DMS53 treated with DMSO at 0.1 percent for 48 hours (cell line): ENCODE measurements around the gene PRR36.
"Not testable (repeated sequence)": the region's sequence is repeated elsewhere in the genome, so short reads cannot be mapped to it uniquely, and the experiment has no call there.

Experiments used
- DNase-seq: peaks from one replicate; lab custom pipeline; 2025; ENCODE audit not compliant: unreplicated experiment; lab: John Stamatoyannopoulos, UW

Gene PRR36

GRCh38 chr19:7874076-7874896 lies at the start of gene PRR36:
Gene PRR36 (minus strand): TSS chr19:7874390. CDS start chr19:7873689, 701 bp downstream.
- peak; percentile 25 for DNase-seq

DNA sequence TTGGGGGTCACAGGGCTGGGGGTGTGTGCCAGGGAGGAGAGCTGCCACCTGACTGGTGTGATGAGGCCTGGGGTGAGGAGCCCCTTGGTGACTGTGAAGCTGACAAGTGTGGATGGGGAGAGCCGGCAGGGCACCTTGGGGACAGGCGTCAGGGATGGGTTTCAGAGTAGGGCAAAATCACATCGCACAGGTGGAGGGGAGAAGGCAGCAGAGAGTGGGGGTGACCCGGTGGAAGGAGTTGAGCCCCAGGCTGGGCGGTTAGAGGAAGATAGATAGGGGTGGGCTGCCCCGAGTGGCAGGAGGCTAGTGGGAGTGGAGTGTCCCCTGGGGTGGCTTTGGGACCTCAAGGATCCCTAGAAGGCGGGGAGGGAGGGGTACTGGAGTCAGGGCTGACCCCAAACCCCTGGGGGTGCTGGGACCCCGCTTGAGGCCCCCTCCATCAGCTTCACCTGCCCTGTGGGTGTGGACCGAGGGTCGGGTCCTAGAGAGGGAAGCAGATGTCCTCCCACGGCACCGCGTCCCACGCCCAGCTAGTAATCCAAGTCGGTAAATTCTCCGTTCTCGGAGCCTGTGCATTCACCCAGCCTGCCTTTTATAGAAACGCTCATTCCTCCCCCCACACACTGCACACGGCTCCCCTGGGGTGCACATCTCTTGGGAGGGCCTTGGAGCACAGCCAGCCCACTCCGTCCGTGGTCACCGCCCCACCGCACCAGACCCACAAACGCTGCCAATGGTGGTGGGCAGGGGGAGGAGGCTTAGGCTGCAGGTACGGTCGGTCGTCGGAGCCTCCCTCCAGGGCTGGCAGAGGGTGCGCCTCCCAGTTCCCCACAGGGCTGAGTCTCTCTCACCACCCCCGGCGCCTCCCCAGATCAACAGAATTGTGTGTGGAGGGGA lies 49.4 kb upstream of the PRR36 start:
- no peak for DNase-seq

DNA sequence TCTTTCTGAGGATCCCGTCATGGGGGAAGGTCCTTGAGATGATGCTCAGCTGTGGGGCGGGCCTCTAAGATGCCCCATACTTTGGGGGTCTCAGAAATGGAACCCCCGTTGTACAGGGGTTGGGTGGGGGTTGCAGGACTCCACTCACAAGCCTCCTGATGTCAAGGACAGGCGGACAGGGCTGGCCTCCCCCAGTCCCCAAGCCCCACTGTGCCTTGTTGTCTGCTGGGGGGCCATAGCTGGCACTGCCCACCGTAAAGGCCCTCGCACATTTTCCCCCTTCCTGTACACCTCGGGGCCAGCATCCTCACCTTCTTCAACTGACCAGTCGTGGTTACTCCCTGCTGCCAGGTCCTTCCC lies 48.6 kb upstream of the PRR36 start:
- DNase-seq, result no peak

- DNase-seq, result no peak
Observed at GRCh38 chr19:7921967-7922835, 48.0 kb upstream of the PRR36 start.

DNA sequence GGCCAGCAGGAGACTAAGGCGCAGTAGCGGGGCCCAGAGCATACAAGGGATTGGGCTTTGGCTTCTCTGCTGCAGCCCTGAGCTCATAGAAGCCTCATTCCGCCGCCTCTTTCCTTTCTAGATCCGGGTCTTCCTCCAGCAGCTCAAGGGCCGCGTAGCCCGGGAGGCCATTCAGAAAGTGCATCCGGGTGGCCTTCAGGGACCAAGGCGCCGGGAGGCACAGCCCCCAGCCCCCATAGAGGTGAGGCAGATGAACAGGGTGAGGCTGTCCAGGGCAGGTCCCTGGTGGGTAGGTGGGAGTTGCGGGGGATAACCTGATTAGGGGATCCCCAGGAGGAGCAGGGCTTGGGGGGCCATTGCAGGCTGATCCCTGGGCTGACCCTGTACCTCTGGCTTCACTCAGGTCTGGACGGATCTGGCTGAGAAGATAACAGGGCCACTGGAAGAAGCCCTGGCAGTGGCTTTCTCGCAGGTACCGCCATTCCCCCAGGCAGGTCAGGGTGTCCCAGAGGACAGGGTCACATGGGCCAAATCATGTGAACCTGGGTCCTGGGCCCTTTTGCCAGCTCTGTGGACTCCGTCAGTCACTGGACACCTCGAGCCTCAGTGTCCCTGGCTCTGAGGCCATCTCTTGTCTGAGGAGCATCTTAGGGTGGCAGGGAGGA lies 47.2 kb upstream of the PRR36 start:
- no peak for DNase-seq

GRCh38 chr19:7920519-7921301 lies 46.5 kb upstream of the PRR36 start:
- peak; percentile 80 for DNase-seq

DNA sequence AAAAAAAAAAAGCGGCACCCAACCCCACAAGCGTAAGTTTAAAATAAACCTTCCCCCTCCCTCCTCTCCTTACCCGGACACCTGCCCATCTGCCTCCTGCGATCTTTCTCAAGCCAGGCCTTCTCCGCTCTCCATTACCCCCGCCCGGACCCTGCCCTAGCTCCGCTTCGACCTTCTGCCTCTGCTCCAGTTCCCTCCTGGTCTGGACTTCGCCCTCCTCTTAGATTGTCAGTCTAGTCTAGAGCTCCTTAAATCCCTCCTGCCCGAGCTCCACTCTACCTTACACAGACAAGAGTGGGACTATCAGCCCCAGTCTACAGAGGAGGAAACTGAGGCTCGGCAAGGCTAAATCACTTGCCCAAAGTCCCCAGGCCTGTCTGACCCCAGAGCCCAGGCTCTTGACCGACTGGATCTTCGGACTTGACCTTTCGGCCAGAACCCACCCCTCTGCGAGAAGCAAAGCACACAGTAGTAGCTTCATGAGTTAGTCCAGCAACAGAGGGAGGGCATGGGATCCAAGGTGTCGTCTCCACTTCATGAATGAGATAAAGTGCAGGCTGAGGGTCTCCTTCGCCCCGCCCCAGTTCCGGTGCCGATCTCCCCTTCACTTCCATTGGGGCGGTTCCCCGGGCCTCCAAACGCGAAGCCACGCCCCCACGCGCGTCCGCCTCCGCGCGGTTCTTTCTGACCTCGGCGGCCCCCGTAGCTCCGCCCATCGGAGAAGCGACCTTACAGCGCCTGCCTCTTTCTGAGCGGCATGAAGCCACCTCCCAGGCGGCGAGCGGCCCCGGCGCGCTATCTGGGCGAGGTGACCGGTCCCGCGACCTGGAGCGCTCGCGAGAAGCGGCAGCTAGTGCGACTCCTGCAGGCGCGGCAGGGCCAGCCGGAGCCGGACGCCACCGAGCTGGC lies 45.7 kb upstream of the PRR36 start, which contains the start of gene SNAPC2:
Gene SNAPC2, plus strand, starts transcription at position 729 of the 909 bp plus-strand sequence. Its CDS starts 29 bp downstream, at position 758.
- peak; percentile 70 for DNase-seq

- peak; percentile 4 for DNase-seq
Observed at GRCh38 chr19:7918615-7919421, 44.6 kb upstream of the PRR36 start.

DNA sequence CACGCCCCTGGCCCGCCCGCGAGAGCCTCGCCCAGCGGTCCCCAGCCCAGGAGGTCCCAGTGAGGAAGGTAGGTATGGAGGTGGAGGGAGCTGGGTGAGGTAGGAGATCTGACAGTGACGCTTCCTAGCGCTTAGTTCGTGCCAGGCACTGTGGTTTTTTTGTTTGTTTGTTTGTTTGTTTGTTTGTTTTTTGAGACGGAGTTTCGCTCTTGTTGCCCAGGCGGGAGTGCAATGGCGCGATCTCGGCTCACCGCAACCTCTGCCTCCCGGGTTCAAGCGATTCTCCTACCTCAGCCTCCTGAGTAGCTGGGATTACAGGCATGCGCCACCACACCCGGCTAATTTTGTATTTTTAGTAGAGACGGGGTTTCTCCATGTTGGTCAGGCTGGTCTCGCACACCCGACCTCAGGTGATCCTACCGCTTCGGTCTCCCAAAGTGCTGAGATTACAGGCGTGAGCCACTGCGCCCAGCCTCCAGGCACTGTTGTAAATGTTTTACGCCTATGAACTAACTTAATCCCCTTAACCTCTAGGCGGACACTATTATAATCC lies 43.9 kb upstream of the PRR36 start:
- not testable (repeated sequence) for DNase-seq

DNA sequence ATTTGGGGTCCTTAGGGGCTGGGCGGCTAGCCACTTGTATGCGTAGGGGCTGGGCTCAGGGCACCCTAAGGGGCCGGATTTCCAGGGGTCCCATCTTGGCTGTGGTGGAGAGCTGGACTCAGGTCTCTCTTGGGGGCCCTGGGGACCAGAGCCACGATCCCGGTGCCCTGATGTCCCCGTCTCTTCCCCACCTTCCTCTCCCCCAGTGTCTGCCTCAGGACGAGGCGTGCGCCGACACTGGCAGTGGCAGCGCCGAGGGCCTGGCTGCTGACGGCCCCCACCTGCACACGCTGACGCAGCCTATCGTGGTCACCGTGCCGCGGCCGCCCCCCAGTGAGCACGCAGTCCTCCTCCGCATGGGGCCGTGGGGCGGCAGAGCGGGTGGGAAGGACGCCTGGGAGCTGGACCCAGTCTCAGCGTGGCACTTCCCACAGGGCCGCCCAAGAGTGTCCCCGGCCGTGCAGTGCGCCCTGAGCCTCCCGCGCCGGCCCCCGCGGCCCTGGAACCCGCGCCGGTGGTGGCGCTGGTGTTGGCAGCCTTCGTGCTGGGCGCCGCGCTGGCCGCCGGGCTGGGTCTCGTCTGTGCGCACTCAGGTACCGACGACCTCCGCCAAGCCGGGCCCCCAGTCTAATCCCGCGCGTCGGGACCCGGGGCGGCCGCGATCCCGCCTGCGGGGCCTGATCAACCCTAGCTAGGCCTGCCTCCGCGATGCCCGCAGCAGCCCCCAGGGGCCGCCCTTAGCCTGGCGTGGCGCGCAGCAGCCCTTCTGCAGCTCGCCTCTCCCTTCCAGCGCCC lies 43.3 kb upstream of the PRR36 start:
- DNase-seq, result no peak

GRCh38 chr19:7916955-7917266 lies 42.7 kb upstream of the PRR36 start:
- DNase-seq, result no peak

DNA sequence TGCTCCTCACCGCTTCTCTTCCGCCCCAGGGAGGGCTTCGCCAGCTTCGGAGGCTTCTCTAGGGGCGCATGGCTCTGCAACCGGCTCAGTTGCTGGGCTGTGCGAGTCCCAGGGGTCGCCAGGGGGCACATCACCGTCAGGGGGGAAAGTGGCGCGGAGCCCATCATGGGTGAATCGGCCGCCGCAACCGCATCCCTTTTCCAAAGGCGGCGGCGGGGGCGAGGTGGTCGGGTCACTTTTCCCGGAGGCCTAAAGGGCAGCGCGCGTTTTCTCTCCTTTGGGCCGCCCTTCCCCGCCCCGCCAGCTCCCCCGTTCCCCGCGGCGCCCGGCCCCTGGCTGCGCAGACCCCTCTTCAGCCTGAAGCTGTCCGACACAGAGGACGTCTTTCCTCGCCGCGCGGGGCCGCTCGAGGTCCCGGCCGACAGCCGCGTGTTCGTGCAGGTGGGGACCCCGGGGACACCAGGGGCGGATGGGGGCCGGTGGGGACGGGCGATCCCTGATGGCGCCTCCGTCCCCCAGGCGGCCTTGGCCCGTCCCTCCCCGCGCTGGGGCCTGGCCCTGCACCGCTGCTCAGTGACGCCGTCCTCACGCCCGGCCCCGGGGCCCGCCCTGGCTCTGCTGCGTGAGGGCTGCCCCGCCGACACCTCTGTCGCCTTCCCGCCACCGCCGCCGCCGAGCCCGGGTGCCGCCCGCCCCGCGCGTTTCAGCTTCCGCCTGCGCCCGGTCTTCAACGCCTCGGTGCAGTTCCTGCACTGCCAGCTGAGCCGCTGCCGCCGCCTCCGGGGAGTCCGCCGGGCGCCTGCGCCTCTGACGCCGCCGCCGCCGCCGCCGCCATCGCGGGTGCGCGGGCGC lies 42.1 kb upstream of the PRR36 start:
- peak; percentile 5 for DNase-seq

GRCh38 chr19:7915250-7916102 lies 41.3 kb upstream of the PRR36 start:
- no peak for DNase-seq

- DNase-seq, result no peak
Observed at GRCh38 chr19:7914598-7915045, 40.4 kb upstream of the PRR36 start, which contains the start of gene TGFBR3L. Gene TGFBR3L (plus strand): TSS chr19:7914830.

GRCh38 chr19:7914099-7914498 lies 39.9 kb upstream of the PRR36 start:
- no peak for DNase-seq
